ENCODE results near the gene NBL1. TPM values are rescaled to one million over a fixed set of nuclear protein-coding genes. Genes with fewer than 3 reads are reported as not detected.

The NBL1 gene
- total and polyA plus RNA-seq, 2 experiments from 2014 or later: 6.1 to 10.6 TPM

- no peak for TF ChIP-seq ZNF462 (CRISPR knock-in tag; IDR thresholded peaks at IDR 0.05)
- TF ChIP-seq ZNF114 (CRISPR knock-in tag; IDR thresholded peaks at IDR 0.05): no peak
- no peak for TF ChIP-seq ETS1 (IDR thresholded peaks at IDR 0.05)
- no peak for TF ChIP-seq ZNF331 (CRISPR knock-in tag; IDR thresholded peaks at IDR 0.05; ENCODE audit: low read depth)
- TF ChIP-seq EZH2 (IDR thresholded peaks at IDR 0.05; ENCODE audit: low read depth, unreplicated experiment): no peak
- TF ChIP-seq JUNB (IDR thresholded peaks at IDR 0.05; ENCODE audit: unreplicated experiment): no peak
- no peak for TF ChIP-seq NANOG (IDR thresholded peaks at IDR 0.05; ENCODE audit: borderline replicate concordance)
- no peak for TF ChIP-seq EZH2phosphoT487 (IDR thresholded peaks at IDR 0.05; ENCODE audit: unreplicated experiment)
These were observed 4.1 kb upstream of the NBL1 start (continued) for GRCh38 chr1:19639999-19640362.

Measured in GM23338 (cell line).